K562 (cell line): ENCODE measurements around the gene RBMS3. TPM values are rescaled to one million over a fixed set of nuclear protein-coding genes. Genes with fewer than 3 reads are reported as not detected.

Experiments used
- ATAC-seq: fragments of 200-7000 bp; cut with Tn5 transposase; 3 replicates; pipeline ENCODE4 v1.9.1; 2020; ENCODE audit warnings: moderate library complexity
- BruUV-seq: library from RNA; stranded (reverse); fragments of 400-500 nt; replicated peaks from 2 replicates; lab custom pipeline; 2021; lab: Mats Ljungman, UMichigan
- CTCF ChIA-PET: fragments of 300-600 bp; formaldehyde crosslinking; extraction: SDS; loops from one replicate; lab custom pipeline; 2021; ENCODE audit warnings: low intra/inter-chr PET ratio; lab: Yijun Ruan, JAX
- POLR2A ChIA-PET: fragments of 300-600, 350-650 bp; sonication (Branson Sonifier 250); formaldehyde crosslinking; extraction: SDS; loops from one replicate; lab custom pipeline; 2021; ENCODE audit warnings: antibody characterized with exemption, inconsistent platforms; lab: Yijun Ruan, JAX
- DNase-seq, 4 experiments: peaks; one replicate each; pipeline versions ENCODE4 v3.0.0 to v3.0.0-alpha.2; 2011 to 2018; ENCODE audit warnings: low spot score in 3 of 4, mixed read lengths in 3 of 4; ENCODE audit errors: extremely low read depth in 1 of 4
- FAIRE-seq: peaks from 2 replicates; lab custom pipeline; 2011; peaks lifted over from hg19 to GRCh38; lab: Jason Lieb, UNC
- H2AFZ ChIP-seq: 2 replicates; pipeline ENCODE4 v1.6.0; 2011; ENCODE audit warnings: low read depth, low read length, control low read depth, inconsistent platforms
- H3K27ac ChIP-seq: fragments of 200-600 bp; 3 replicates; pipeline ENCODE4 v1.8.0; 2011; ENCODE audit warnings: low read depth, mild to moderate bottlenecking, control low read depth, inconsistent platforms, low read length, moderate library complexity, mixed read lengths; ENCODE audit errors: extremely low read depth
- H3K27me3 ChIP-seq, 2 experiments: fragments of 300-600 bp in 1 of 2; 2 replicates in 1 of 2; 3 replicates in 1 of 2; pipeline versions ENCODE4 v1.6.0 to v1.8.0; 2011; ENCODE audit warnings: inconsistent platforms in 2 of 2, low read length in 2 of 2, mild to moderate bottlenecking in 1 of 2, mixed read lengths in 1 of 2, moderate library complexity in 1 of 2; ENCODE audit not compliant: control insufficient read depth in 2 of 2, insufficient read depth in 2 of 2
- H3K36me3 ChIP-seq: fragments of 300-600 bp; 3 replicates; pipeline ENCODE4 v1.8.0; 2011; ENCODE audit warnings: mild to moderate bottlenecking, low read length, inconsistent platforms; ENCODE audit not compliant: control insufficient read depth, insufficient read depth
- H3K4me1 ChIP-seq, 2 experiments: fragments of 200-600 bp in 1 of 2; replicated peaks in 1 of 2; 2 replicates in 1 of 2; 3 replicates in 1 of 2; pipeline versions ENCODE4 v1.5.1 to v1.8.0; 2011; ENCODE audit warnings: inconsistent platforms in 2 of 2, low read length in 2 of 2, mild to moderate bottlenecking in 1 of 2, mixed read lengths in 1 of 2, moderate library complexity in 1 of 2; ENCODE audit not compliant: control insufficient read depth in 2 of 2, insufficient read depth in 2 of 2
- H3K4me2 ChIP-seq: 2 replicates; pipeline ENCODE4 v1.6.1; 2011; ENCODE audit warnings: low read length, control low read depth, inconsistent platforms, mixed read lengths; ENCODE audit not compliant: insufficient read depth
- H3K4me3 ChIP-seq: fragments of 200-600 bp; sonication (generic), shearing (Covaris generic); 2 replicates; pipeline ENCODE4 v1.5.1; 2016; ENCODE audit warnings: control low read depth, inconsistent platforms
- H3K79me2 ChIP-seq: fragments of 200-600 bp; 3 replicates; pipeline ENCODE4 v1.8.0; 2011; ENCODE audit warnings: low read length, inconsistent platforms; ENCODE audit not compliant: control insufficient read depth, insufficient read depth
- H3K9ac ChIP-seq, 2 experiments: 2 replicates each; pipeline versions ENCODE4 v1.6.0 to v1.6.1; 2011; ENCODE audit warnings: low read depth in 2 of 2, low read length in 2 of 2, control low read depth in 1 of 2, inconsistent platforms in 1 of 2, mild to moderate bottlenecking in 1 of 2, mixed read lengths in 1 of 2; ENCODE audit not compliant: insufficient read depth in 1 of 2
- H3K9me1 ChIP-seq: one replicate; pipeline ENCODE4 v1.6.0; 2011; ENCODE audit warnings: inconsistent platforms, mild to moderate bottlenecking, low read length, moderate library complexity; ENCODE audit not compliant: control insufficient read depth, insufficient read depth
- H3K9me3 ChIP-seq: replicated peaks from 2 replicates; pipeline ENCODE4 v1.5.1; 2011; ENCODE audit warnings: low read depth, low read length, inconsistent platforms; ENCODE audit not compliant: control insufficient read depth, insufficient read depth
- H4K20me1 ChIP-seq: replicated peaks from 2 replicates; pipeline ENCODE4 v1.6.1; 2011; ENCODE audit warnings: low read length, inconsistent platforms, mixed read lengths; ENCODE audit not compliant: control insufficient read depth, insufficient read depth
- BRF2 ChIP-seq: IDR thresholded peaks from 3 replicates; pipeline ENCODE4 v1.6.1; 2011; ENCODE audit warnings: borderline replicate concordance, mild to moderate bottlenecking; ENCODE audit not compliant: insufficient read length, insufficient read depth
- ETV6 ChIP-seq, 3 experiments: fragments of 150-350 bp in 1 of 3; sonication (generic) in 1 of 3; formaldehyde crosslinking in 1 of 3; IDR thresholded peaks; 2 replicates each; pipeline versions ENCODE4 v1.6.1 to v1.8.0; 2014 to 2022; ENCODE audit warnings: borderline replicate concordance in 2 of 3, low read depth in 2 of 3, antibody characterized with exemption in 1 of 3, low read length in 1 of 3, mild to moderate bottlenecking in 1 of 3, missing genetic modification reagents in 1 of 3
- HNRNPK ChIP-seq: fragments of 200-400 bp; formaldehyde crosslinking; IDR thresholded peaks from one replicate; pipeline ENCODE4 v1.6.1; 2018; ENCODE audit warnings: mild to moderate bottlenecking, low read depth, low read length; ENCODE audit not compliant: poor library complexity, severe bottlenecking
- KLF10 ChIP-seq: fragments of 250-450 bp; sonication (Bioruptor Pico); IDR thresholded peaks from 2 replicates; pipeline ENCODE4 v1.6.1; 2021; ENCODE audit warnings: matching md5 sums
- NR2C2 ChIP-seq, 2 experiments: fragments of 200-800 bp in 1 of 2; sonication (Bioruptor generic) in 1 of 2; sonication (generic) in 1 of 2; formaldehyde crosslinking in 1 of 2; IDR thresholded peaks; 2 replicates each; pipeline versions ENCODE4 v1.6.1 to v1.8.0; 2016 to 2022; ENCODE audit warnings: mild to moderate bottlenecking in 1 of 2, missing compliant biosample characterization in 1 of 2, missing genetic modification characterization in 1 of 2, missing genetic modification reagents in 1 of 2
- POLR3G ChIP-seq: IDR thresholded peaks from 2 replicates; pipeline ENCODE4 v1.6.1; 2011; ENCODE audit not compliant: insufficient read length, insufficient replicate concordance; ENCODE audit errors: extremely low read depth
- PTRF ChIP-seq: fragments of 450-650 bp; IDR thresholded peaks from 2 replicates; pipeline ENCODE4 v1.6.1; 2016; ENCODE audit warnings: mild to moderate bottlenecking, missing genetic modification characterization, missing compliant biosample characterization
- RBM17 ChIP-seq: fragments of 200-400 bp; formaldehyde crosslinking; IDR thresholded peaks from 2 replicates; pipeline ENCODE4 v1.6.1; 2017; ENCODE audit warnings: low read depth, mild to moderate bottlenecking, low read length, borderline replicate concordance
- SIN3B ChIP-seq: fragments of 450-650 bp; IDR thresholded peaks from 2 replicates; pipeline ENCODE4 v1.6.1; 2017; ENCODE audit warnings: low read depth, mild to moderate bottlenecking, moderate library complexity
- SMARCE1 ChIP-seq: fragments of 450-650 bp; IDR thresholded peaks from 2 replicates; pipeline ENCODE4 v1.7.1; 2016; ENCODE audit warnings: mild to moderate bottlenecking
- SUPT5H ChIP-seq: fragments of 450-650 bp; IDR thresholded peaks from 2 replicates; pipeline ENCODE4 v1.6.1; 2016
- TEAD1 ChIP-seq, 2 experiments: fragments of 450-650 bp in 1 of 2; sonication (generic) in 1 of 2; formaldehyde crosslinking; IDR thresholded peaks; 2 replicates each; pipeline versions ENCODE4 v1.4.0 to v1.8.0; 2020 to 2022; ENCODE audit warnings: mild to moderate bottlenecking in 2 of 2, missing genetic modification reagents in 1 of 2
- ZBTB11 ChIP-seq, 3 experiments: fragments of 200-800 bp in 1 of 3; fragments of 250-450 bp in 1 of 3; fragments of 450-650 bp in 1 of 3; sonication (Bioruptor Pico) in 1 of 3; sonication (Bioruptor generic) in 1 of 3; formaldehyde crosslinking in 1 of 3; IDR thresholded peaks; 2 replicates each; pipeline versions ENCODE4 v1.6.1 to v1.8.0; 2016 to 2022; ENCODE audit warnings: mild to moderate bottlenecking in 2 of 3, missing genetic modification characterization in 2 of 3, missing compliant biosample characterization in 1 of 3, moderate library complexity in 1 of 3
- WGBS: fragments of 100-300 bp; shearing (Covaris generic); methylation state at CpG from one replicate; pipeline ENCODE4 v1.1.6; 2016; ENCODE audit warnings: low coverage, mixed read lengths; ENCODE audit not compliant: insufficient coverage; ENCODE audit errors: missing lambda C conversion rate; 5-methylcytosine and 5-hydroxymethylcytosine counted together
- in situ Hi-C: fragments of 300-500 bp; cut with MboI; formaldehyde crosslinking; loops from 4 replicates; pipeline ENCODE4 v1.15.0; 2018; ENCODE audit warnings: inconsistent platforms, mixed read lengths
- intact Hi-C: fragments of 100-400 bp; cut with micrococcal nuclease; formaldehyde crosslinking; loops from 2 replicates; pipeline ENCODE4 v1.14.2; 2022
- polyA plus RNA-seq, 8 experiments: library from polyadenylated mRNA; depleted of rRNA in 4 of 8; stranded (reverse) in 5 of 8; unstranded in 3 of 8; fragments of >200 nt; fragmentation: Nextera tagmentation in 2 of 8; fragmentation: Illumina TruSeq in 1 of 8; extraction: Ambion mirVana in 2 of 8; extraction: Trizol in 1 of 8; gene quantifications; 2 replicates each; pipeline versions ENCODE4 v1.2.1 to v1.2.3, GENCODE V29; 2011 to 2014; ENCODE audit warnings: inconsistent platforms in 1 of 8, missing spikeins in 1 of 8
- total RNA-seq, 7 experiments: library from RNA; depleted of rRNA in 6 of 7; stranded (reverse); fragments of >200 nt in 6 of 7; fragmentation: Illumina TruSeq in 2 of 7; extraction: Trizol in 2 of 7; gene quantifications; 2 replicates each; pipeline versions ENCODE4 v1.2.1 to v1.2.3, GENCODE V29; 2011 to 2021; ENCODE audit warnings: low replicate concordance in 1 of 7
- TF ChIP-seq, protein P1 (sequence below): sonication (generic); formaldehyde crosslinking; IDR thresholded peaks from 2 replicates; pipeline ENCODE4 v1.9.0; 2022; ENCODE audit warnings: mild to moderate bottlenecking, missing genetic modification reagents
- TF ChIP-seq, protein P2 (sequence below), 3 experiments: fragments of 200-800 bp in 1 of 3; sonication (Bioruptor generic) in 1 of 3; sonication (generic) in 1 of 3; formaldehyde crosslinking in 1 of 3; IDR thresholded peaks; 2 replicates each; pipeline versions ENCODE4 v1.6.1 to v1.8.0; 2016 to 2022; ENCODE audit warnings: mild to moderate bottlenecking in 2 of 3, missing compliant biosample characterization in 2 of 3, missing genetic modification characterization in 2 of 3, missing genetic modification reagents in 1 of 3

Gene RBMS3
- total and polyA plus RNA-seq, 9 of the 15 experiments (the other 6 are each of a cell fraction or from before 2014, with no cell fraction given) = 0.20 TPM; not detected in 8

GRCh38 chr3:29274667-29275066 lies 6.2 kb upstream of the RBMS3 start:
- H3K4me2 ChIP-seq = no peak overlapping the region
- no peak overlapping the region for H3K27ac ChIP-seq
- POLR2A ChIA-PET = no interaction called here
- CTCF ChIA-PET = no interaction called here
- in situ Hi-C loops (no loop called here), intact Hi-C loops (no loop called here)
- H3K4me1 ChIP-seq = no peaks in the 10 kb centered on the region
- DNase-seq (no peak), FAIRE-seq (no peak), ATAC-seq (no peak)
- 3% methylated on average over 3 of the region's 3 CpGs for WGBS
- no peaks in the 10 kb centered on the region for H3K9me1 ChIP-seq
- no TSS peak for BruUV-seq
- H3K4me3 ChIP-seq = no peak overlapping the region
- H2AFZ ChIP-seq = no peak overlapping the region
- no peaks in the 10 kb centered on the region for H3K27me3 ChIP-seq
- no peaks in the 10 kb centered on the region for H4K20me1 ChIP-seq
- no peak overlapping the region for H3K9ac ChIP-seq
- no peaks in the 10 kb centered on the region for H3K79me2 ChIP-seq
- H3K36me3 ChIP-seq = no peaks in the 10 kb centered on the region
- H3K9me3 ChIP-seq = no peaks in the 10 kb centered on the region; the same call in none of the 2 replicates
- TF ChIP-seq ETV6 (IDR thresholded peaks at IDR 0.05; ENCODE audit: borderline replicate concordance in 1 of 2, low read depth in 2 of 2, low read length in 1 of 2) = no peak
- TF ChIP-seq ETV6 (CRISPR knock-in tag; IDR thresholded peaks at IDR 0.05; ENCODE audit: borderline replicate concordance) = no peak
- TF ChIP-seq, protein P1, sequence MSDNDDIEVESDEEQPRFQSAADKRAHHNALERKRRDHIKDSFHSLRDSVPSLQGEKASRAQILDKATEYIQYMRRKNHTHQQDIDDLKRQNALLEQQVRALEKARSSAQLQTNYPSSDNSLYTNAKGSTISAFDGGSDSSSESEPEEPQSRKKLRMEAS (CRISPR knock-in tag) = no peak
- TF ChIP-seq, protein P2, sequence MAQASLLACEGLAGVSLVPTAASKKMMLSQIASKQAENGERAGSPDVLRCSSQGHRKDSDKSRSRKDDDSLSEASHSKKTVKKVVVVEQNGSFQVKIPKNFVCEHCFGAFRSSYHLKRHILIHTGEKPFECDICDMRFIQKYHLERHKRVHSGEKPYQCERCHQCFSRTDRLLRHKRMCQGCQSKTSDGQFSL (CRISPR knock-in tag; IDR thresholded peaks at IDR 0.05) = no peak
- TF ChIP-seq, protein P2 (tag; IDR thresholded peaks at IDR 0.05) = no peak
- no peak for TF ChIP-seq HNRNPK
- no peak for TF ChIP-seq SMARCE1
- TF ChIP-seq BRF2 = no peak
- TF ChIP-seq NR2C2 (CRISPR knock-in tag; IDR thresholded peaks at IDR 0.05) = no peak
- no peak for TF ChIP-seq NR2C2 (tag; IDR thresholded peaks at IDR 0.05)
- no peak for TF ChIP-seq RBM17
- no peak for TF ChIP-seq PTRF
- no peak for TF ChIP-seq POLR3G
- TF ChIP-seq KLF10 = no peak
- TF ChIP-seq SIN3B = no peak
- no peak for TF ChIP-seq TEAD1 (CRISPR knock-in tag; IDR thresholded peaks at IDR 0.05)
- TF ChIP-seq ZBTB11 (CRISPR knock-in tag; IDR thresholded peaks at IDR 0.05) = no peak
- TF ChIP-seq SUPT5H = no peak
